Activated effector memory CD4-positive, alpha-beta T cell treated with anti-CD3 and anti-CD28 coated beads, Interleukin-2, amount 50 U/mL, for 16 hours (primary cell): ENCODE data around the gene TRAPPC3.
"Not testable (repeated sequence)": the region's sequence is repeated elsewhere in the genome, so short reads cannot be mapped to it uniquely, and the experiment has no call there.

ENCODE experiments used
- DNase-seq: peaks from one replicate; pipeline ENCODE4 v3.0.0-alpha.2; 2020

The TRAPPC3 gene

DNA sequence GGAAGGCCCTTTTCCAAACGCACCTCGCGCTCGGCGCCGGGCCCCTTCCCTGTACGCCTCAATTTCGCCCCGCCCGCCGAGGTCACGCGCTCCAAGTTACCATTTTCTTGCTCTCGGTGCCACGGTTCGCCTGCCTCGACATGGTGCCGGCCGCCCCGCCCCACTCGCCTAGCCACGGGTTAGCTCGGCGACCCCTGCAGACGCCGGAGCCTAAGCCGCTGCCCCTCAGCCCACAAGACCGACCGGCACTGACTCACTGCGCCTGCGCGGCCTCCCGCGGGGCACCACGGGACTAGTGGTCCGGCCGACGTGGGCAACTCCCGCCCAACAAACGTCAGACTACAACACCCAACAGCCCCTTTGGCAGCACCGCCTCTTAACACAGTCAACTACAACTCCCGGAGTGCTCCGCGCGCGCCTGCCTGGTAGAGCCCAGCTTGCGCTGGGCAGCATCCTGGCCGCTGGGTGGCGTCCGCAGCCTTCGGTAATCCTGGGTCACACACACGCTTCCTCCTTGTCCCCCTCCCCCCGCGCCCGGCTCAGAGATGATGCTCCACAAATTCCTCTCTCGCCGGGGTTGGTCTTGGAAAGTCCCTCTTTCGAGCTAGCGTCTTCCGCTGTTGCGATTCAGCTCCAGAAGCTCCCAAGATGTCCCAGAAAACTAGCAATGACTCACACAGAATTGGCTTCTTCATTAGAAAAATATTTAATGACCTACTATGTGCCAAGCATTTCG lies at the start of gene TRAPPC3:
Gene TRAPPC3 (minus strand): TSS at position 250 of the 736 bp plus-strand sequence. CDS start 108 bp downstream, at position 142.
- peak; percentile 100 for DNase-seq

DNA sequence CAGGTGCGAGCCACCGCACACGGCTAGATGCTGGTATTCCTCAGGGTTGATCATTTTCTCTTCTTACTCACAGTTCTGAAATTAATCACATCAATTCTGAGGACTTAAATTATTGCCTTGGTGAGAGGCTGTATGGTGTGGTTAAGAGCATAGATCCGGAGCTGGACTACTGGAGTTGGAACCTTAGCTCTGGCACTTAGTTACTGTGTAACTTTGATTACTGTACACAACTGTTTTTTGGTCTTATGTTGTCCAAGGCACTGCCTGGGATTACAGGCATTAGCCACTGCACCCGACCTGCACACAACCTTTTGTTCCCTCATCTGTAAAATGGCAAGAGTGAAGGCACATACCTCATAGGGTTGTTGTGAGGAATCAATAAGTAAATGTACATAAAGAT lies 49.4 kb upstream of the TRAPPC3 start:
- DNase-seq: no peak

DNA sequence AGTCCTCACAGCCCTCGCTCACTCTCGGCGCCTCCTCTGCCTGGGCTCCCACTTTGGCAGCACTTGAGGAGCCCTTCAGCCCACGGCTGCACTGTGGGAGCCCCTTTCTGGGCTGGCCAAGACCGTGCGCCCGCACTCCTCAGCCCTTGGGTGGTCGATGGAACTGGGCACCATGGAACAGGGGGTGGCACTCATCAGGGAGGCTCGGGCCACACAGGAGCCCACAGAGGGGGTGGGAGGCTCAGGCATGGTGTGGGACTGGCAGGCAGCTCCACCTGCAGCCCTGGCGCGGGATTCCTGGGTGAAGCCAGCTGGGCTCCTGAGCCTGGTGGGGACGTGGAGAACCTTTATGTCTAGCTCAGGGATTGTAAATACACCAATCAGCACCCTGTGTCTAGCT lies 47.5 kb upstream of the TRAPPC3 start:
- not testable (repeated sequence) for DNase-seq

DNA sequence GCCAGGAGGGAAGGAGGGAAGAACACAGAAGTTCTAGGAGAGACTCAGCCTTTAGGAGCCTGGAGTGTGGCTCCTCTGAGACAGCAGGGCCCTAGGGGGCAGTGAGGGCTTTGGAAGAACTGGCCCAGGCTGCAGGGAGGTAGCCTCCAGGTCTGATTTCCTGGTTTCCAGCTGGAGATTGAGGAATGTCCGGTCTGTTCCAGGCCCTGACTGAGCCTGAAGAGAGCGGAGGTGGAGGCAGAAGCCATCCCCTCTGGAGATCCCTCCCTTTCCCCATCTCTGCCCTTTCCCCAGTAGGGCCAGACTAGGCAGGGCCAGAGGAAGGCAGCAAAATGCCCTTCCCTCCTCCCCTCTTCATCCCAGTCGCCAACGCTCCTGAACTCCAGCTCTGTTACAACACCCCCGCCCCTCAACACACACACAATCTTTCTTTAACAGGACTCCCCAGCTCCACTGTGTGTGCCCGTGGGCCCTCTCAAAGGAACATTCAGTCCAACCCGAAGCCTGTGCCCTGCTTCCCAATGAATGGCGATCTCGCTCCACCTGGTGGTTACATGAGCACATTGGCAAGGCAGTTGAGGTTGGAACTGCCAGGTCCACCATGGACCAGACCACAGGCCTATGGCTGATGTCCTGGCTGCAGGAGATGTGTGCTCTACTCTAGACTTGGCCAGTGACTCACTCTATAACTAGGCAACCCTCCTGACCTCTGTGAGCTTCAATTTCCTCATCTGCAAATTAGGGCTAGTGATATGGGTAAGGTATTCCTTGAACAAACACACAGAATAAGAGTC lies 38.7 kb upstream of the TRAPPC3 start:
- peak; percentile 91 for DNase-seq

DNA sequence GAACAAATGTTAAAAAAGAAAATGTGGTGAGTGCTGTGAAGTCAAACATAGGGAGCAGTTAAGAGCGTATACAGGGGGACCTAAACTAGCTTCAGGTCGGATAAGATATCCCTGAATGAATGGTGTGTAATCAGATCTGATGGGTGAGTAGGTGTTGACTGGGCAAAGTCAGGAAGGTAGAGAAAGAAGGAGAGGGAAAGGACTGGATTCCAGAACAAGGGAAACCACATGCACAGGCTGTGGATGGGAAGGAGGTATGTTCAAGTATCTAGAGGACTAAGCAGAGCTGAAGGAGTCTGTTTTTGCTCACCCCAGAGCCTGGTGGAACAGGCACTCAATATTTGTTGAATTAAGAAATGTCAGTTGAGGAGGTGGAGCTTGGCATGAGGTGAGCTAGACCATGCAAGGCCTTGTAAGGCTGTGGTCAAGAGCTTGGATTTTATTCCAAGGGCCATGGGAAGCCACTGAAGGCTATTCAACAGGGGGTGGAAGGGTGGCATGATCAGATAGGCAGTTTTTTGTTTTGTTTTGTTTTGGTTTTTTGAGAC lies 34.1 kb upstream of the TRAPPC3 start:
- no peak for DNase-seq

DNA sequence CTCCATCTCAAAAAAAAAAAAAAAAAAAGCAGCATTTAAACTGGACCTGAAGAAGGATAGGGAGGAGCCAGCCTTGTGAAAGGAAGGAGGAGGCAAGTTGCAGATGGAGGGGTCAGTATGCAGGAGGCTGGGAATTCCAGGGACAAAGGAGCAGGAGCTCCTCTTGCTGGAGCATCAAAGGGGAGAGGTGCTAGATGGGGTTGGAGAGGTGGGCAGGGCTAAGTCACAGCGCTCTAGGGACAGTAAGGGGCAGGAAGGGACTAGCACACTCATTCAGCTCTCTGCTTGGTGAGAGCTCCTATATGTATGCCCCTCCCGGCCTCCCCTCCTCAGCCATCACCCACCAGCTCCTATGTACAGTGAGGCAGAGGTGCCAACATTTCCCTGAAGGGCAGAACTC lies 33.4 kb upstream of the TRAPPC3 start:
- DNase-seq: no peak

DNA sequence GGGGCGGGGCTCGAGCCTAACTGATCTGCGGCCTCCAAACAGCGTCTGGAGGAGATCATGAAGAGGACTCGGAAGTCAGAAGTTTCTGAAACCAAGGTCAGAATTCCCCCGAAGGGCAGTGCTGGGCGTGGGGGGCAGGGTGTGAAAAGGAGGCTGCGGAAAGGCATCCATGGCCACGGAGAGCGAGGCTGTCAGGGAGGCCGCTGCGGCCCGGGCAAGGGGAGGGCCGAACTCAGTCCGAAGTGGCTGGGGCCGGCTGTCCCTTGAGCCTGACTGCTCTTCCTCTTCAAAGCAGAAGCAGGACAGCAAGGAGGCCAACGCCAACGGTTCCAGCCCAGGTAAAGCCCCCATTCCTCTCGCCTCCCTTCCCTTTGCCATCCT lies 29.9 kb upstream of the TRAPPC3 start:
- DNase-seq: no peak

DNA sequence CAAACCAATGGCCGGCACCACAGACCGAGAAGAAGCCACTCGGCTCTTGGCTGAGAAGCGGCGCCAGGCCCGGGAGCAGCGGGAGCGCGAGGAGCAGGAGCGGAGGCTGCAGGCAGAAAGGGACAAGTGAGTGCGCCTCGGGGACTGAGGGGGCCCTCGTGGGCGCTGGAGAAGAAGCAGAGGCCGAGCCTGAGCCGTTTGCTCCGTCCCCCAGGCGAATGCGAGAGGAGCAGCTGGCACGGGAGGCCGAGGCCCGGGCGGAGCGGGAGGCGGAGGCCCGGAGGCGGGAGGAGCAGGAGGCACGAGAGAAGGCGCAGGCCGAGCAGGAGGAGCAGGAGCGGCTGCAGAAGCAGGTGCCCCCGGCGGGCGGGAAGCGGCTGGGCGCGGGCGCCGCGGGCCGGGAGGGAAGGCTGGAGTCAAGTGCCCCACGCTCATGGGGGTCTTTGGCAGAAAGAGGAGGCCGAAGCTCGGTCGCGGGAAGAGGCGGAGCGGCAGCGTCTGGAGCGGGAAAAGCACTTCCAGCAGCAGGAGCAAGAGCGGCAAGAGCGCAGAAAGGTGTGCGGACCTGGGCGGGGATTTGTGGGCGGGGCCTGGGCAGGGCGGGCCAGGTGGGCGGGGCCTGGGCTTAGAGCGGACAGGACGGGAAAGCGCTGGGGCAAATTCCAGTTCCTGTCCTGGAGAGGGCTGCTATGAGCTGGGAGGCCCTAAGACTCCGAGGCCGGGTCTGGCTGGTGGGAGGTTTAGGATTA lies 29.4 kb upstream of the TRAPPC3 start:
- DNase-seq: no peak

DNA sequence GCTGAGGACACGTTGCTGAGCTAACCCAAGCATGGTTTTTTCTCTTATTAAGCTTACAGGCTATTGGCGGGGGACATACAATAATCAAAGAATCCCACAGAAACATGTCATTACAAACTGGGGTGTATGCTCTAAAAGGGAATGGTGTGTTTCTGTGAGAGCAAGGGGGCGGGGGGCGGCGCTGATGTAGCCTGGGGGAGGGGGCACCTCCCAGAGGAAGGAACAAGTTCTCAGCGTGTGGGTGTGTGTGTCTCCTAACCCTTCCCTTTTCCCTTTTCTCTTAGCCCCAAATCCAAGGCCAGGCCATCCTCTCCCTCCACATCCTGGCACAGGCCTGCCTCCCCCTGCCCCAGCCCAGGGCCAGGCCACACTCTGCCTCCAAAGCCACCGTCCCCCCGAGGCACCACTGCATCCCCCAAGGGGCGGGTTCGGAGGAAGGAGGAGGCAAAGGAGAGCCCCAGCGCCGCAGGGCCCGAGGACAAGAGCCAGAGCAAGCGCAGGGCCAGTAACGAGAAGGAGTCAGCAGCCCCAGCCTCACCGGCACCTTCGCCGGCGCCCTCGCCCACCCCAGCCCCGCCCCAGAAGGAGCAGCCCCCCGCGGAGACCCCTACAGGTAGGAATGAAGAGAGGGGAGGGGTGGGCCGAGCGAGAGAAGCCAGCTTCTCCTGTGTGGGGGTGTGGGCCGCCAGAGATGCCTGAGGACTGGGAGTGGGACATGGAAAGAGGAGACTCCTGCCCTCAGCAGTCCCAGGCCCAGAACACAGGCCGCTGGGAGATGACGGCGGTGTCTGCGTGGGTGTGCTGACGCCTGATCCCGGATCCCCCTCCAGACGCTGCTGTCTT lies 28.5 kb upstream of the TRAPPC3 start:
- no peak for DNase-seq

DNA sequence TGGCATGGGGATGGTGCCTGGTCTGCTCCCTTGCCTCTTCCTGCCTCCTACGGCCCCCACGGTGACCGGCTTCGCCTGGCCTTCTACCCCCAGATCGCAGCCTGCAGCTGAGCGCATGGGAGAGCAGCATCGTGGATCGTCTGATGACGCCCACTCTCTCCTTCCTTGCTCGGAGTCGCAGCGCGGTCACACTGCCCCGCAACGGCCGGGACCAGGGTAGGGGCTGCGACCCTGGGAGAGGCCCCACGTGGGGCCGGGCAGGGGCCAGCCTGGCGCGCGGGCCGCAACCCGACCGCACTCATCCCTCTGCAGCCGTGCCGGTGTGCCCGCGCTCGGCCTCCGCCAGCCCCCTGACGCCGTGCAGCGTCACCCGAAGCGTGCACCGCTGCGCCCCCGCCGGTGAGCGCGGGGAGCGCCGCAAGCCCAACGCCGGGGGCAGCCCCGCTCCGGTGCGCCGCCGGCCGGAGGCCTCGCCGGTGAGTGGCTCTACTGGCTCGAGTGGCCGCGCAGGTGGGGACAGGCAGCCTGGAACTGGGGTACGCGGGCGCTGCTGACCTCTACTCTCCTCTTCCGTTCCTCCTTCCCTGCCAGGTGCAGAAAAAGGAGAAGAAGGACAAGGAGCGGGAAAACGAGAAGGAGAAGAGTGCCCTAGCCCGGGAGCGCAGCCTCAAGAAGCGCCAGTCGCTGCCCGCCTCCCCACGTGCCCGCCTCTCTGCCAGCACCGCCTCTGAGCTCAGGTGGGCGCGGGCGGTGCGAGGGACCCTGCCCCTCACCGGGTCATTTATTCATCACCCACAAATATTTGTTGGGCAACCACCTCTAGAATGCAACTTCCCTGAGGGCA lies 27.0 kb upstream of the TRAPPC3 start:
- no peak for DNase-seq

DNA sequence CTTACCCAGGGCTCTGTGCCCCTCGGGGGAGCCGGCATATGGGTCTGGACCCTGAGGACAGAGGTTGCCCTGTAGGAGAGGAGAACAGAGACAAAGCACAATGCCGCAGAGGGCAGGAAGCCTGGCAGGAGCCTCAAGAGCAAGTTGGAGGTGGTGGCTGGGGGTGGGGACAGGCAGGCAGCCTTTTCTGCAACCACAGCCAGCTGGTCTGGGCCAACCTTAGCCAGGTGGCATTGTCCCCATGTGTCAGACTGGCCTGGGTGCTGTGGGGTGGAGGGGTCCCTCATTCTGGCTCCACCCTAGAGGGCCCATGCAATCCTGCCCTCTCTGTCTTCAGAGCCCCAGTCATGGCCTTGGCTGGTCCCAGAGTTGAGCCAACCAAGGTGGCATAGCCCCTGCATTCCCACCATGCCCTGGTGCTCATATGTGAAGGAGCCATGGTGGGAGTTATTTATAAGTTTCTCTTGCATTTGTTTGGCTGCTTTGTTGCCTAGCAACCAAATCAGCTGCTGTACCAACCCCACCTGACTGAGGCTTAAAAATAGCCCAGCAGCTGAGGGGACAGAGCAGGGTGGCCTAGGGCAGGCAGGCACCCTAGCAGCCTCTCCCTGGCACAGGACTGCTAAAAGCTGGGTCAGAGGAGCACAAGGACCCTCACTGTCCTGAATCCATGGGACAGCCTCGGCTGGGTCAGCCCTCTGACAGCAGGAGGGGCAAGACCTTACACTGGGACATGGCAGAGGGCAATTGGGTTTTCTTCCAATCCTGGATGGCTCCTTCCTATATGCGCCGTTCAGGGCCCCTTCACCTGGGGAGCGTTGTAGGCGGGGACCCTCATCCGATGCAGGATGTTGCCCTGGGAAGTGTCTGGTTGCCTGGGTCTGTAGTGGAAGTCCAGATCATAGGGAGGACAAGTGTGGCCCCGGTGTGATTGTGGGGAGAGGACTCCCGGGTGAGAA lies 26.1 kb upstream of the TRAPPC3 start:
- no peak for DNase-seq

DNA sequence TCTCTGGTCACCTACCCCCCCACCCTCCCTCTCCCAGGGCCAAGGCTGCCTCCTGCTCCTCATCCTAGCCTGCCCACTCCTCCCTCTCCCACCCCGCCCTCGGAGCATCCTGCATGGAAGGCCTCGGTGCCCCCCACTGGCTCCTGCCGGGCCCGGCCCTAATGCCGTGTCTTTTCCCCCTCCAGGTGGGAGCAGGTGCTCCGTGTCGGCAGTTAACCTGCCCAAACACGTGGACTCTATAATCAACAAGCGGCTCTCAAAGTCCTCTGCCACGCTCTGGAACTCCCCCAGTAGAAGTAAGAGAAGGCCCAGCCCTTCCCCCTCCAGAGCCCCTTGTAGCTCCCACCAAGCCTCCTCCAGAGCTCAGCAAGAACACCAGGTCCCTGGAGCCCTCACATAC lies 25.4 kb upstream of the TRAPPC3 start:
- no peak for DNase-seq

DNA sequence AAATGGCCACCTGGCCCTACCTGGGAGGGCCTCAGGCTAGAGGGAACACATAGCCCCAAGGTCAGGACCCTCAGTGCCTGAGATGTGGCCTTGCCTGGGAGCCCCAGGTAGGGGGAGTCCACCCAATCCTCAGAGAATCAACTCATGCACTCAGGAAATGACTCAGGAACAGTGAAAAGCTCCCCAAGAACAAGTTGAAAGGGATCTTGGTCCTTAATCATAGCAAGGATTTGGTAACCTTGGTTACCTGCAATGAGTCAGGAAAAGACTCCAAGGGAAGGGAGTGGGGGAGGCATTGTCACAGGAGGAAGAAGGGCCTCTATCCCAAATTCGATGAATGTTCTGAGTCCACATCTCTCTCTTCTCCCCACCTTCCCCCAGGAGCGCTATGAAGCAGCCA lies 23.7 kb upstream of the TRAPPC3 start:
- DNase-seq: no peak

DNA sequence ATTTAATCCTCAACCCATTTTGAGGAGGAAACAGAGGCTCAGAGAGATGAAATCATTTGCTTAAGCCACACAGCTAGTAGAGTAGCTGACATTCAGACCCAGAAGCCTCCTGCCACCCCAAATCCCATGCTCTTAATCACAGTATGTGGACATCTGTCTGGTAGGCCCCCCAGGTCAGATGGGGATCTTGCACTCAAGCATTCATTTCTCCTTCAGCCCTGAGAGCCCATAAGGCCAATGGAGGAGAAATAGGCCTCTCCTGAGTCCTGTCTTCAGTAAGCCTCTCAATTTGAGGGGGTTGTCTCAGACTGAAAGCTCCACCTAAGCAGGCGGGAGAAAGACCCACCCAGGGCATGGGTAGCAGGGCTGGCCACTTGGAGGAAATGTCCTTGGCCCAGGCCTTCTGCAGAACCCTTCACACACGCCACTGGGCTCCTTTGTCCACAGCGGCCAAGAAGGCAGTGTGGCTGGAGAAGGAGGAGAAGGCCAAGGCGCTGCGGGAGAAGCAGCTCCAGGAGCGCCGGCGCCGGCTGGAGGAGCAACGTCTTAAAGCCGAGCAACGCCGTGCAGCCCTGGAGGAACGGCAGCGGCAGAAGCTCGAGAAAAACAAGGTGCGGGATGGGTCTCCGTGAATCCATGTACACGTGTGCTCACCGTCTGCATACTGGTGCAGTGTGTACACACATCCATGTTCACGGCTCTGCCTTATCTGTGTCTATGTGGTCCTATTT lies 22.9 kb upstream of the TRAPPC3 start:
- DNase-seq: no peak

DNA sequence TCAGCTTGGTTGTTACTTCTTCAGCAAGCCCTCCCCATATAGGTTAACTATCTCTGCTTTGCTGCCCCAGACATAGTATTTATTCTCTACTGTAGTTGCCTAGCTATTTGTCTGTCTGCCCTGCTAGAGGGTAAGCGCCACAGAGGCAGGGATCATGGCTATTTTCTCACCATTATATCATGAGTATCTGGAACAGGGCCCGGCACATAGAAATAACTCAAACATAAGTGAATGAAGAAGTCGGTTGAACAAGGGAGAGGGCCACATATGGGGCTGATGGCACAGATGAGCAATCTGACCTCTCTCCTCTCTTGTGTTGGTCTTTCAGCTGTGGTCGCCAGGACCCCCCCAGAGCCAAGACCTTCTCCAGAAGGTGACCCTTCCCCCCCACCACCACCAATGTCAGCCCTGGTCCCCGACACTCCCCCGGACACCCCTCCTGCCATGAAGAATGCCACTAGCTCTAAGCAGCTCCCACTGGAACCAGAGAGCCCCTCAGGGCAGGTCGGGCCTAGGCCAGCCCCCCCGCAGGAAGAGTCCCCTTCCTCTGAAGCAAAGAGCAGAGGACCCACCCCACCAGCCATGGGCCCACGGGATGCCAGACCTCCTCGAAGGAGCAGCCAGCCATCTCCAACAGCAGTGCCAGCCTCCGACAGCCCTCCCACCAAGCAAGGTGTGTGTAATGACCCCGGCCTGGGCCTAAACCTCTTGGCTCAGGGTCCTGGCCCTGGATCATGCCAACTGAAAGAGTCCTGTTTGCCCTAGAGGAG lies 21.5 kb upstream of the TRAPPC3 start:
- DNase-seq: no peak

DNA sequence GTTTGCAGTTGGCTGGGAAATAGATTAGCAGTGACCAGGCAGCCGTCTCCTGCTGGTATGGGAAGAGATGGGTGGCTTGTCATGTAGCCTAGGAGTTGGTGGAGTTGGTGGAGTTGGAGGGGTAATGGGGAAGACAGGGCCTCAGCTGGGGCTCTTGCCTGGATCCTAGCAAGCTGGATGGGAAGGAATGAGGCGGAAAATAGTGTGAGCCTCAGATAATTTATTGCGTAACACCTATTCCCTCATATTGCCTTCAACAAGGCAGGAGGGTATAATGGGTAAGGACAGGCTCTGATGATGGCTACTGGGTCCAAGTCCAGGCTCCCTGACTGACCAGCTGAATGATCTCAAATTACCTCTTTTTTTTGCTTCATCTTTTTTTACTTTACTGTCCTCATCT lies 19.2 kb upstream of the TRAPPC3 start:
- DNase-seq: no peak

DNA sequence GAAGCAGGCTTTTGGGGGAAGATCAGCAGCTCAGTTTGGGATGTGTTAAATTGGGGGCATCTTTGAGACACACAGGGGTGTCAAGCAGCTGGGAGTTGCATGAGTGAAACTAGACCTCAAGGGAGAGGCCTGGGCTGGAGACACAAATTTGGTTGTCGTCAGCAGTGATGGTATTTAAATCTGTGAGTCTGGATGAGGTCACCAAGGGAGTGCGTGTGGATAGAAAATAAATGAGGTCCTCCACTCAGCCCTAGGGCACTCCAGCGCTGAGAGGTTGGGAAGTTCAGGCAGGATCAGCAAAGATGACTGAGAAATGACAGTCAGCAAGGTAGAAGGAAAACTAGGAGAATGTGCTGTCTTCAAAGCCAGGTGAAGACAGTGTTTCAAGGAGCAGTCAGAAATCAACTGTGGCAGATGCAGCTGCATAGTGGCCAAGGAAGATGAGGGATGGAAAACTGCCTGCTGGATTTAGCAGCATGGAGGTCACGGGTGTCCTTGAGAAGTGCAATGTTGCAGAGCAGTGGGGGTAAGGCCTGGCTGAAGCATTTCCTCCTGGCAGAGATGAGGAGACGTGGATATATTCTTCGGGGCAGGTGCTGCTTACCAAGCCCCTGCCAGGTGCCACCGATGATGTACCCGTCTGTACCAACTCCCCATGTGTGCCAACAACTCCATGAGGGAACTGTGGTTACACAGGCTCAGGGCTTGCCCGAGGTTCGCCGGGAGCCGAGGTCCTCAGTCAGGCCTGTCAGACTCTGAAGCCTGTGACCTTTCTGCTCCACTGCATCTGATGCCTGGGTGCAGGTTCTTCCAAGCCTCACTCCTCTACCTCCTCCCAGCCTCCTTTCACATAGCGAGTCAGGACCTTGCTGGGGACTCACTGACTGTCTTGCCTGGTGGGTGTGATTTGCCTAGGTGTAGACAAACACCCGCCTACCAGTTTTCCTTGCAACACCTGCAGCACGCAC lies 17.9 kb upstream of the TRAPPC3 start:
- DNase-seq: no peak

DNA sequence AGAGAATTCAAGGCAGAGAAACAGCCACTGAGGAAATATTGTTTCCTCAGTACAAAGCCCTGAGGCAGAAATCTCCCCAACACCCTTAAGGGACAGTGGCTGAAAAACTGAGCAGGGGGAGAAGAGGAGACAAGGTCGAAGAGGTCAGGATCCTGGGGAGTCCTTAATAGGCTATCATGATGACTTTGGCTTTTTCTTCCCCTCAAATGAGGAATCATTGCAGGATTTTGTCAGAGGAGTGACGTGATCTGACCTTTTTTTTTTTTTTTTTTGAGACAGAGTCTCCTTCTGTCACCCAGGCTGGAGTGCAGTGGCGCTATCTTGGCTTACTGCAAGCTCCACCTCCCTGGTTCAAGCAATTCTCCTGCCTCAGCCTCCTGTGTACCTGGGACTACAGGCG lies 16.9 kb upstream of the TRAPPC3 start:
- DNase-seq: no peak
